NCI-H146 treated with DMSO at 0.1 percent for 48 hours (cell line): ENCODE measurements around the gene FARP2.

Source experiments
- DNase-seq: peaks from one replicate; lab custom pipeline; 2025; ENCODE audit not compliant: unreplicated experiment; lab: John Stamatoyannopoulos, UW

FARP2 gene

GRCh38 chr2:241454837-241455485, 98.9 kb downstream of the FARP2 start:
- DNase-seq: no peak

DNA sequence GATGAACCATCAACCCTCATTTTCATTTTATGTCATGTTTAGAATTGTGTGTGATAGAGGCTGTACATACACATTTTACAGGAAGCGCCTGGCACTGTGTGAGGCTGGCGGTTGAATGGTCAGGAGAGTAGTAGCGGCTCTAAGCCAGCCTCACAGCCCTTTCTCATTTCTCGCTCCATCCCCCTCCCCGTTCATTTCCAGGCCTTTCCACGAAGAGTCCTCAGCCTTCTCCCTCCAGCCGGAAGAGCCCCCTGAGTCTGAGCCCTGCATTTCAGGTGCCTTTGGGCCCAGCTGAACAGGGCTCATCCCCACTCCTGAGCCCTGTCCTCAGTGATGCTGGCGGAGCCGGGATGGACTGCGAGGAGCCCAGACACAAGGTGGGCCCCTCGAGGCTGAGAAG, 100.5 kb downstream of the FARP2 start:
- DNase-seq: no peak

GRCh38 chr2:241458687-241459086, 102.6 kb downstream of the FARP2 start:
- DNase-seq: no peak

DNA sequence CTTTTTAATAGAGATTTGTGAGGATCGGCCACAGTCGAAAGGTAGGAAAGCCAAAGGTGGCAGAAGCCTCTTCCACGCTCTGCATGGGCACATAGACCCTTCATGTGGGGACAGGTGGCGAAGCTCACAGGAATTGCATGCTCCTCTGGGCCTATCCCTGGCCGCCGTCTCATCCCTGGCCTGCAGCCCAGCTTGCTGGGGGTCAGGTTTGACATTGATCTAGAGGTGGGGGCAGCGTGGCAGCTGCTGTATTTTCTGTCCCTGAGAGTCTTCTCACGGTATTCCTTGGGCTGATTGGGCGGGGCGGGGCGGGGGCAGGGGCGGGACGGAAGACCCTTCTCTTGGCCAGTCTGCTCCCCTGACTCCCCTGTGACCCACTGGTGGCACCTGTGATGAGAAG, 103.4 kb downstream of the FARP2 start:
- no peak for DNase-seq

- no peak for DNase-seq
These were observed 104.5 kb downstream of the FARP2 start for GRCh38 chr2:241460631-241461030.

GRCh38 chr2:241461693-241462677, 105.9 kb downstream of the FARP2 start:
- DNase-seq: no peak

DNA sequence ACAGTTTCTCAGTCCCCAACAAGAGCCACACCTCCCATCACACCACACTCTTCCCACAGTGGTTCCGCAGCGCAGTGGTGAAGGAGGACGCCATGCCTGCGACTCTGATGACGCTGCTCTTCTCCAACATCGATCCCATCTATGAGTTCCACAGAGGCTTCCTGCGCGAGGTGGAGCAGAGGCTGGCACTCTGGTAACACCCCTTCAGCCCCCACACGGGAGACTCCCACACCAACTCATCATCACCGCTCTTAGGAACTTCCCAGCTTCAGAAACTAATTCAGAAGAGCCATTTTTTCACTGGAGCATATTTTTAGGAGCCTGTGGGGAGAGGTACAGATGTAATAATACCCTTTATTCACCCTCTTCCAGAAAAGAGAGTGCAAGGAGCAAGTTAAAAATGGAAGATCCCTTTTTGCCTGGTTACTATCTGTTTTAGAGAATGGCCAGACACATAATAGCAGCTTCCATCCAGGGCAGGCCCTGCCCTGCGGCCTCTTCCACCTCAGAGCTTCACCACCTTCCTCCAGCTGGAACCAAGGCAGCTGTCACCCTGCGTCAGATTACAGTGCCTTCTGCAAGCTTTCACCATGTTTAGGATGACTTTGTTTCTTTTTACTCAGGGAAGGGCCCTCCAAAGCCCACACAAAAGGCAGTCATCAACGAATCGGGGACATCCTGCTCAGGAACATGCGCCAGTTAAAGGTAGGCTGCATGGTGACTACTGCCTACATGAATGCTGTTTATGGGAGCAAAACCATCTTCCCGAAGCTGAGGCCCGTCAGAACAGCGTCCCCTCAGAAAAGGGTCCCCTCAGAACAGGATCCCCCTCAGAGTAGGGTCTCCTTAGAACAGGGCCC, 107.4 kb downstream of the FARP2 start:
- DNase-seq: no peak

DNA sequence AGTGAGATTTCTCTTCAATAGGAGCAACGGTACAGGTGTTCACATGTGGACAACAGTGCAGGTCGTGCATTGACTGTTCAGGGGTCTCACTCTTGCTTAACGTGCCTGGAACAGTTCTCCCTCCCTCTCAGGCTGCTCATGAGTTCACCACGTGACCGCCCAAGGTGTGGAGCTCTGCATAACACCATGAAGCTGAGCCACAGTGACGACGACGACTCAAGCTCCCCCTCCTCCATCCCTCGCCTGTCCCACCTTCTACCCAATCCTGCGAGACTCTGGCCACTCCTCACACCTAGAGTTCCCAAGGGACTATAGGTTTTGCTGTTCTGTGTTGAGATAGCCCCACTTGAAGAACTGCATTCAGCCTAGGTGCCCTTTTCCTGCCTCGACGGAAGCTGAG, 109.5 kb downstream of the FARP2 start:
- no peak for DNase-seq

DNA sequence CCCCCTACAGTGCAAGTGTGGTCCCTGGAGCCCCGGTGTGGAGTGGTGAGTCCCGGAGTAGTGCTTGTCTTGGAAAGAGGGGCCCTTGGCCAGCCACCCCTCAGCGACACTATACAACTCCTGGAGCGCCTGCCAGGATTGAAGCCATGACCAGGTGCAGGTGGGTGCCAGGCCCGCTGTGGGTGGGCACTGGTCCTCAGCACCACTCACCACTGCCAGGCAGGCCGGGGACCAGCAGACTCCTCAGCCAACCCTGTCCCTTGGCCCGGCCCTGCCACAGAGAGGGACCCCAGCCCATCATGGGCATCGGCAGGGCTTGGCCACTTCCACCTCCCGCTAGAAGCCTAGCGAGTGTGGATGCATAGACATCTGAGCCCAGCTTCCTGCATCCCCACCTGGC, 110.1 kb downstream of the FARP2 start:
- no peak for DNase-seq

- DNase-seq: no peak
These were observed 111.8 kb downstream of the FARP2 start for GRCh38 chr2:241467777-241468475.

GRCh38 chr2:241468476-241468781, 112.3 kb downstream of the FARP2 start:
- no peak for DNase-seq

GRCh38 chr2:241469746-241470145, 113.7 kb downstream of the FARP2 start:
- no peak for DNase-seq

GRCh38 chr2:241473399-241473798, 117.3 kb downstream of the FARP2 start:
- DNase-seq: no peak

GRCh38 chr2:241475267-241475666, 119.2 kb downstream of the FARP2 start:
- DNase-seq: no peak

- DNase-seq: no peak
These were observed 122.1 kb downstream of the FARP2 start for GRCh38 chr2:241478166-241478565.

DNA sequence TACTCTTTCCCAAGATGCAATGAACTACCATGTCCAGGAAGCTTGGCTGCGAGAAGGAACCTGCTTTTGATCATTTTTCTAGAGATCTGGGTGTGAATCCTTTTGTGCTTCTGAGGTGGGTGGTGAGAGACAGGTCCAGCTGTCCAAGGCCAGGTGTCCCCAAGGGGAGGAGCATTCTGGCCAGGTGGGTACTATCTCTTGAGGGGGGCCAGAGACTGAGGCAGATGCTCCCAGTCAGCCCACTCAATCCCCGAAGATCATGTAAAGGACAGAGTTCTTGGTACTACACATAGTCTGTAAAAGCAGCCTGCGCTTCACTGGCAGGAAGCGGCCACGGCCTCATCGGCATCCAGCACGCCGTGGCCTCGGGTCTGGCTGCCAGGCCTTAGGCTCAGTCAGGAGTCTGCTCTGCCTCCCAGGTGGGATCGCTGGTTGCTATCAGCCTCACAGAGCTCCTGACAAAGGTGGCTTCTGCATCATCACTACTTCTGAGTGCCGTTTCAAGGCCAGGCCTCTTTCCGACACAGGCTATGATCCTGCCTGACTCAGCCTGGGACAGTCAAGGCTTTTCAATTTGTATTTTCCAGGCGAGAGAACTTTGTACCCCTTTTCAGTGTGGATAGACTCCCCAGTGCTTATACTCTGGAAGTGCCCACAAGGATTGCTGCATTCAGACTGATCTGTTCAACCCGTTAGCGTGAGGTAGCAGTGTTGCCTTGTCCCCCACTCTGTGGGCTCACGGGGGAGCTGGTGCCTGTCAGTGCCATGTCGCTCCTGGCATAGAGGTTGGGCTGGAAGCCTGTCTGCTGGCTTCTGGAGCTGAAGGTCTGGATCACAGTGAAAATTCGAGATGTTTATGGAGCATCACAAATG, 123.2 kb downstream of the FARP2 start:
- DNase-seq: no peak

DNA sequence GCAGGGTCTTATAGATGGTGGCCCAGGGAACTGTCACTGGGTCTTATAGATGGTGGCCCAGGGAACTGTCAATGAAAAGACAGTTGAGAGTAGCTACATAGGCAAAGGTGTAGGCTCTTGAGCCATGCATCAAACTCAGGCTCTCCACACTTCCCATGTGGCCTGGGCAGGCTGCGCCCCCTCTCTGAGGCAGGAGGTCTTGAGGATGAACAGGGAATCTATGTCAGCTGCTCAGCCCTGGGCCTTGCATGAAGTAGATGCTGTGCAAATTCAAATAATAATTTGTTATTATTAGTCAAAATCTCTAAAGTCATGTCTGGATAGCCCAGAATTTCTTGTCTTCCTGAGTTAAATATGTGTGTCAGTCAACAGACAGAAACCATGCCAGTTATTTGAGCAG, 125.6 kb downstream of the FARP2 start:
- DNase-seq: no peak

GRCh38 chr2:241482126-241482955, 126.3 kb downstream of the FARP2 start:
- no peak for DNase-seq

DNA sequence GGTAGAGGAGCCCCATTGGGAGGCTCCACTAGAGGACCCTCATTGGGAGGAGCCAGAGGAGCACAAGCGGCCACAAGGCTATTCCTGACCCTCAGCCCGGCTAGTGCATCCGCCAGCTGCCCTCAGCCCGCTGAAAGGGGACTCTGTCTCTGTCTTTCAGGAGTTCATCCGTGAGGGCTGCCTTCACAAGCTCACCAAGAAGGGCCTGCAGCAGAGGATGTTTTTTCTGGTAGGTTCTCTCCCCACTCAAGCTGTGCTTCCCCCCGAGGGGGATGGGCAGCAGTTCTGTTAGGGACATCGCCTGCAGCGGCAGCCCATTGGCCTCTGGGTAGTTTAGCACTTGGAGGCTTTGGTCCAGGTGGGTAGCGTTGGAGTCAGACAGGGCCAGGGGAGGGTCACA, 127.2 kb downstream of the FARP2 start:
- no peak for DNase-seq
